Stromal cell of bone marrow (primary cell): ENCODE results near the gene SAFB2.

Experiments used
- DNase-seq: peaks from one replicate; pipeline ENCODE4 v3.0.0-alpha.2; 2012; ENCODE audit warnings: low read depth

The SAFB2 gene

GRCh38 chr19:5541456-5541855 lies 81.1 kb downstream of the SAFB2 start:
- DNase-seq: no peak

GRCh38 chr19:5540208-5540607 lies 82.4 kb downstream of the SAFB2 start:
- DNase-seq: no peak

- no peak for DNase-seq
These were observed 84.7 kb downstream of the SAFB2 start for GRCh38 chr19:5537870-5538269.
